ENCODE measurements around the gene PRKCE. TPM values are rescaled to one million over a fixed set of nuclear protein-coding genes. Genes with fewer than 3 reads are reported as not detected.

PRKCE gene
- polyA plus RNA-seq, 3 donors = 1.3 to 7.7 (median 2.3) TPM

DNA sequence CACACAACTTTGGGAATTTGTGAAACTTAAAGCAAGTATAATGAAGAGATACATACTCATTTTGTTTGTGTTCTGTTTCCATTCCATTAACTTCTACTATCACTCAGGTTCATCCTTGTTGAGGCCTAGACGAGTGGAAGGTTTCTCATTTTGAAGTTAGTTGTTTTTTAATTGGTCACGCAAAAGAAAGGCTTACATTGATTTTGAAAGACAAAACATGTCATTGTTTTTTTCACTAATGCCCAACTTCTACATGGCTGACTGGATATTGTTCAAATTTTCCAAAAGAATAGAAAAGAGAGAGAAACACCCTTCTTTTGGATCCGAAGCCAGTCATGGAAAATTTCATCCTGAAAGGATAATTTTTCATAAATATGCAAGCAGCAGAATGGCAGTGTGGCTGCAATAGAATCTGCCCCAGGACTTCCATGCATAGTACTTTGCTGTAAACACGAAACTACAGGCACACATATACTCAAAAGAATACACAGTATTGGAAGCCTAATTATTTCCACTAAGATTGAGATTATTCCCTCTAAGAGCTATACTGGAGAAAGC, 27.4 kb downstream of the PRKCE start:
- H3K4me1 Mint-ChIP-seq = peaks cover 19% of the 10 kb centered on the region
- intact Hi-C loops (cut with micrococcal nuclease) = no loop called here
- no peak overlapping the region for H3K4me3 ChIP-seq (replicated peaks in 1 of 3; ENCODE audit: low read depth in 2 of 3, low read length in 3 of 3)
- peaks cover 10% of the 10 kb centered on the region for H3K79me2 ChIP-seq (ENCODE audit: insufficient read depth, low read length)
- H3K9me3 ChIP-seq (replicated peaks in 1 of 2; ENCODE audit: control insufficient read depth in 1 of 2, insufficient read depth in 1 of 2, low read length in 2 of 2) = no peaks in the 10 kb centered on the region
- no peak for DNase-seq
- no peak overlapping the region for H3K4me3 Mint-ChIP-seq
- H4K20me1 ChIP-seq (ENCODE audit: insufficient read depth, low read length) = peaks cover 50% of the 10 kb centered on the region
- H3K9me3 Mint-ChIP-seq = no peaks in the 10 kb centered on the region
- H3K4me2 ChIP-seq (replicated peaks; ENCODE audit: extremely low read depth, low read length, poor library complexity, severe bottlenecking) = no peak overlapping the region
- H3K9ac ChIP-seq (ENCODE audit: insufficient read depth, low read length, poor library complexity, severe bottlenecking) = no peak overlapping the region
- H3K27ac Mint-ChIP-seq = no peak overlapping the region
- TF ChIP-seq, protein P1, sequence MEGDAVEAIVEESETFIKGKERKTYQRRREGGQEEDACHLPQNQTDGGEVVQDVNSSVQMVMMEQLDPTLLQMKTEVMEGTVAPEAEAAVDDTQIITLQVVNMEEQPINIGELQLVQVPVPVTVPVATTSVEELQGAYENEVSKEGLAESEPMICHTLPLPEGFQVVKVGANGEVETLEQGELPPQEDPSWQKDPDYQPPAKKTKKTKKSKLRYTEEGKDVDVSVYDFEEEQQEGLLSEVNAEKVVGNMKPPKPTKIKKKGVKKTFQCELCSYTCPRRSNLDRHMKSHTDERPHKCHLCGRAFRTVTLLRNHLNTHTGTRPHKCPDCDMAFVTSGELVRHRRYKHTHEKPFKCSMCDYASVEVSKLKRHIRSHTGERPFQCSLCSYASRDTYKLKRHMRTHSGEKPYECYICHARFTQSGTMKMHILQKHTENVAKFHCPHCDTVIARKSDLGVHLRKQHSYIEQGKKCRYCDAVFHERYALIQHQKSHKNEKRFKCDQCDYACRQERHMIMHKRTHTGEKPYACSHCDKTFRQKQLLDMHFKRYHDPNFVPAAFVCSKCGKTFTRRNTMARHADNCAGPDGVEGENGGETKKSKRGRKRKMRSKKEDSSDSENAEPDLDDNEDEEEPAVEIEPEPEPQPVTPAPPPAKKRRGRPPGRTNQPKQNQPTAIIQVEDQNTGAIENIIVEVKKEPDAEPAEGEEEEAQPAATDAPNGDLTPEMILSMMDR (IDR thresholded peaks at IDR 0.05) = no peak
- H3K36me3 ChIP-seq (replicated peaks in 1 of 2; ENCODE audit: control insufficient read depth in 1 of 2, insufficient read depth in 2 of 2, low read length in 2 of 2) = no peaks in the 10 kb centered on the region
- H3K27me3 Mint-ChIP-seq (ENCODE audit: low read depth in 3 of 3) = no peaks in the 10 kb centered on the region
- H3K27ac ChIP-seq (ENCODE audit: low read depth in 1 of 2, low read length in 2 of 2) = no peak overlapping the region
- no peaks in the 10 kb centered on the region for H3K27me3 ChIP-seq (ENCODE audit: control insufficient read depth in 2 of 2, insufficient read depth in 2 of 2, low read length in 2 of 2)
- peaks cover 0 to 14% of the 10 kb centered on the region in 2 donors for H3K36me3 Mint-ChIP-seq
- H3K4me1 ChIP-seq (ENCODE audit: control insufficient read depth in 1 of 2, insufficient read depth in 2 of 2, low read length in 2 of 2) = no peaks in the 10 kb centered on the region
- H2AFZ ChIP-seq (ENCODE audit: insufficient read depth, low read depth, low read length, poor library complexity, severe bottlenecking) = no peak overlapping the region
- WGBS (ENCODE audit: insufficient coverage) = no CpG with 5 or more reads among the region's 4 CpGs

DNA sequence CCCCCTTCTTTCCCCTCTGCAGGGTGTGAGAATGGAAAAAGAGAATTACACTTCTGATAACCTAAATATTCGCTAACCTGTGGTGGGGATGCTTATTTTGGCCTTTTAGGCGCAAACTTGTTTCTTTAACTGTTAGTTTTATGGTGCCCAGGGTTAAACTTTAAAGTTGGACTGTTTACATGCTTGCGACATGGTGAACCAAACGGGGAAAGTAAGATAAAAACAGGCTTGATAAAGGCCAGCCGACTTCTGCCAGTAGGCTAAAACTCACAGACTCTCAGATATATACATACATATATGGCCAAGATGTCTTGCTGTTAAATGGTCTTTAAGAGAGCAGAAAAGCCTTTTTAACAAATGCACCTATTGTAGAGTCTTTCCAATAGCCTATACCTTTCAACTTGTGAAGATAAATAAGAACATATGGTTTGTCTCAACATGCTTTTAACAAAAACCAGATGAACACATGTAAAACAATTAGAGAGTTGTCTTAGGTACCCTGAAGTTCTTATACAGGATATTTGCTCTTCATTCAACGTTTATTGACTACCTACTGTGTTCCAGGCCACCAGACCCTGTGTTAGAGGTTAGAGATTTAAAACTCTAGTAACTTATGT, 29.0 kb downstream of the PRKCE start:
- Histone ChIP-seq H3K9me3 (replicated peaks in 1 of 2; ENCODE audit: control insufficient read depth in 1 of 2, insufficient read depth in 1 of 2, low read length in 2 of 2) (no peaks in the 10 kb centered on the region), H3K79me2 (ENCODE audit: insufficient read depth, low read length) (peaks cover 10% of the 10 kb centered on the region), H3K36me3 (replicated peaks in 1 of 2; ENCODE audit: control insufficient read depth in 1 of 2, insufficient read depth in 2 of 2, low read length in 2 of 2) (no peaks in the 10 kb centered on the region), H3K9ac (ENCODE audit: insufficient read depth, low read length, poor library complexity, severe bottlenecking) (no peak overlapping the region), H3K4me1 (ENCODE audit: control insufficient read depth in 1 of 2, insufficient read depth in 2 of 2, low read length in 2 of 2) (no peaks in the 10 kb centered on the region), H3K27ac (ENCODE audit: low read depth in 1 of 2, low read length in 2 of 2) (no peak overlapping the region), H3K4me3 (replicated peaks in 1 of 3; ENCODE audit: low read depth in 2 of 3, low read length in 3 of 3) (no peak overlapping the region), H2AFZ (ENCODE audit: insufficient read depth, low read depth, low read length, poor library complexity, severe bottlenecking) (no peak overlapping the region), H3K4me2 (replicated peaks; ENCODE audit: extremely low read depth, low read length, poor library complexity, severe bottlenecking) (no peak overlapping the region), H4K20me1 (ENCODE audit: insufficient read depth, low read length) (peaks cover 52% of the 10 kb centered on the region), H3K27me3 (ENCODE audit: control insufficient read depth in 2 of 2, insufficient read depth in 2 of 2, low read length in 2 of 2) (no peaks in the 10 kb centered on the region)
- Mint-ChIP-seq H3K36me3 (peaks cover 4 to 11% of the 10 kb centered on the region in 2 donors), H3K9me3 (no peaks in the 10 kb centered on the region), H3K27me3 (ENCODE audit: low read depth in 3 of 3) (peaks cover 0 to 2% (median 0%) of the 10 kb centered on the region in 3 donors), H3K4me3 (no peak overlapping the region), H3K27ac (no peak overlapping the region), H3K4me1 (peaks cover 8% of the 10 kb centered on the region)
- WGBS (ENCODE audit: insufficient coverage) = 82% methylated on average over 2 of the region's 6 CpGs
- TF ChIP-seq, protein P1 (IDR thresholded peaks at IDR 0.05) = no peak
- DNase-seq = no peak
- intact Hi-C loops (cut with micrococcal nuclease) = no loop called here
